HEK293 (cell line): ENCODE results near the gene IL16.

Source experiments
- BCL11A ChIP-seq: fragments of 450-650 bp; formaldehyde crosslinking; IDR thresholded peaks from 2 replicates; pipeline ENCODE4 v1.5.1; 2016; ENCODE audit warnings: low read depth, missing biosample characterization, missing genetic modification characterization
- CTCF ChIP-seq: fragments of 450-650 bp; formaldehyde crosslinking; IDR thresholded peaks from 2 replicates; pipeline ENCODE4 v1.5.1; 2016; ENCODE audit warnings: missing biosample characterization, missing genetic modification characterization
- KLF10 ChIP-seq: fragments of 450-650 bp; IDR thresholded peaks from 2 replicates; pipeline ENCODE4 v1.5.1; 2018; ENCODE audit warnings: missing biosample characterization, mild to moderate bottlenecking, missing genetic modification characterization
- OVOL3 ChIP-seq: fragments of 450-650 bp; formaldehyde crosslinking; IDR thresholded peaks from 2 replicates; pipeline ENCODE4 v1.5.1; 2016; ENCODE audit warnings: missing biosample characterization, missing genetic modification characterization
- PATZ1 ChIP-seq: fragments of 450-650 bp; formaldehyde crosslinking; IDR thresholded peaks from 2 replicates; pipeline ENCODE4 v1.5.1; 2016; ENCODE audit warnings: missing biosample characterization, missing genetic modification characterization
- REST ChIP-seq: fragments of 450-650 bp; formaldehyde crosslinking; IDR thresholded peaks from 2 replicates; pipeline ENCODE4 v1.5.1; 2016; ENCODE audit warnings: missing biosample characterization, missing genetic modification characterization
- ZFP3 ChIP-seq: fragments of 450-650 bp; formaldehyde crosslinking; IDR thresholded peaks from 2 replicates; pipeline ENCODE4 v1.5.1; 2016; ENCODE audit warnings: low read depth, missing biosample characterization, missing genetic modification characterization
- ZNF184 ChIP-seq: fragments of 450-650 bp; IDR thresholded peaks from 2 replicates; pipeline ENCODE4 v1.5.1; 2018; ENCODE audit warnings: missing biosample characterization, mild to moderate bottlenecking, missing genetic modification characterization
- ZNF707 ChIP-seq: fragments of 450-650 bp; formaldehyde crosslinking; IDR thresholded peaks from 2 replicates; pipeline ENCODE4 v1.5.1; 2016; ENCODE audit warnings: missing biosample characterization, missing genetic modification characterization

GRCh38 chr15:81270188-81270587 lies 73.5 kb downstream of the IL16 start:
- TF ChIP-seq ZFP3 (tag by site-specific recombination): no peak
- no peak for TF ChIP-seq CTCF
- TF ChIP-seq ZNF707 (tag by site-specific recombination): no peak
- TF ChIP-seq REST: no peak
- no peak for TF ChIP-seq PATZ1
- no peak for TF ChIP-seq KLF10 (tag by site-specific recombination)
- no peak for TF ChIP-seq ZNF184 (tag by site-specific recombination)
- no peak for TF ChIP-seq OVOL3
- no peak for TF ChIP-seq BCL11A (tag by site-specific recombination)
